Suppressor macrophage treated with lipopolysaccharide for 4 hours (primary cell): ENCODE data around the gene ASXL1.
A peak's percentile ranks its signal among the peaks of the same experiment; 100 is the strongest.
"Not testable (repeated sequence)": the region's sequence is repeated elsewhere in the genome, so short reads cannot be mapped to it uniquely, and the experiment has no call there.

Source experiments
- DNase-seq: peaks from one replicate; pipeline ENCODE4 v3.0.0-alpha.2; 2020

The ASXL1 gene

GRCh38 chr20:32337937-32338661 lies 20.0 kb upstream of the ASXL1 start:
- no peak for DNase-seq

- DNase-seq = no peak
Measured at GRCh38 chr20:32338665-32339064, 19.5 kb upstream of the ASXL1 start.

GRCh38 chr20:32339116-32339515 lies 19.0 kb upstream of the ASXL1 start:
- no peak for DNase-seq

GRCh38 chr20:32341053-32341452 lies 17.1 kb upstream of the ASXL1 start:
- DNase-seq = peak; percentile 87

- DNase-seq = peak; percentile 69
Measured at GRCh38 chr20:32343439-32343838, 14.7 kb upstream of the ASXL1 start.

GRCh38 chr20:32344835-32345506 lies 13.2 kb upstream of the ASXL1 start:
- no peak for DNase-seq

- DNase-seq = no peak
Measured at GRCh38 chr20:32348207-32348606, 9.9 kb upstream of the ASXL1 start.

- DNase-seq = no peak
Measured at GRCh38 chr20:32350421-32350820, 7.7 kb upstream of the ASXL1 start.

GRCh38 chr20:32352121-32352720 lies 5.9 kb upstream of the ASXL1 start:
- peak; percentile 27 for DNase-seq

- DNase-seq = no peak
Measured at GRCh38 chr20:32353848-32354496, 4.2 kb upstream of the ASXL1 start.

GRCh38 chr20:32354592-32355416 lies 3.3 kb upstream of the ASXL1 start:
- DNase-seq = peak; percentile 25

GRCh38 chr20:32355417-32355841 lies 2.7 kb upstream of the ASXL1 start:
- no peak for DNase-seq

- not testable (repeated sequence) for DNase-seq
Measured at GRCh38 chr20:32355907-32356621, 2.1 kb upstream of the ASXL1 start.

- DNase-seq = no peak
Measured at GRCh38 chr20:32356622-32357374, 1.3 kb upstream of the ASXL1 start.

GRCh38 chr20:32357375-32357868 lies 709 bp upstream of the ASXL1 start:
- no peak for DNase-seq

- DNase-seq = no peak
Measured at GRCh38 chr20:32358632-32358882, 426 bp downstream of the ASXL1 start.

- DNase-seq = peak; percentile 62
Measured at GRCh38 chr20:32358883-32359632, 927 bp downstream of the ASXL1 start.

- no peak for DNase-seq
Measured at GRCh38 chr20:32359633-32360332, 1.7 kb downstream of the ASXL1 start.

- DNase-seq = no peak
Measured at GRCh38 chr20:32360333-32360634, 2.2 kb downstream of the ASXL1 start.

- DNase-seq = no peak
Measured at GRCh38 chr20:32362901-32363364, 4.8 kb downstream of the ASXL1 start.
